HG02970 (cell line): Measurements from ENCODE around the gene HECTD3.

Source experiments
- ATAC-seq: cut with Tn5 transposase; IDR thresholded peaks from one replicate; pipeline ENCODE4 v1.9.1; 2021; ENCODE audit warnings: mild to moderate bottlenecking, moderate library complexity, moderate number of reproducible peaks; ENCODE audit not compliant: unreplicated experiment, low FRiP score

HECTD3 gene

GRCh38 chr1:45010855-45011811 is at the start of gene HECTD3:
TSS of gene HECTD3 (minus strand) at chr1:45011324. CDS start at chr1:45011257, 67 bp downstream.
- peak; percentile 43 for ATAC-seq

GRCh38 chr1:45059829-45060228 is 48.7 kb upstream of the HECTD3 start:
- ATAC-seq: no peak

GRCh38 chr1:45057542-45057941 is 46.4 kb upstream of the HECTD3 start:
- no peak for ATAC-seq

- ATAC-seq: no peak
These were observed 40.1 kb upstream of the HECTD3 start for GRCh38 chr1:45051005-45051772.

- ATAC-seq: no peak
These were observed 35.9 kb upstream of the HECTD3 start for GRCh38 chr1:45047032-45047431.

GRCh38 chr1:45044916-45045315 is 33.8 kb upstream of the HECTD3 start:
- ATAC-seq: no peak

GRCh38 chr1:45043094-45043493 is 32.0 kb upstream of the HECTD3 start:
- no peak for ATAC-seq

GRCh38 chr1:45040297-45040696 is 29.2 kb upstream of the HECTD3 start:
- no peak for ATAC-seq

GRCh38 chr1:45038661-45039364 is 27.7 kb upstream of the HECTD3 start:
- ATAC-seq: no peak

- no peak for ATAC-seq
These were observed 27.1 kb upstream of the HECTD3 start for GRCh38 chr1:45038240-45038639.

GRCh38 chr1:45037456-45037855 is 26.3 kb upstream of the HECTD3 start:
- ATAC-seq: no peak

GRCh38 chr1:45035631-45036301 is 24.6 kb upstream of the HECTD3 start:
- ATAC-seq: no peak

GRCh38 chr1:45033356-45033755 is 22.2 kb upstream of the HECTD3 start:
- ATAC-seq: no peak

GRCh38 chr1:45032837-45033236 is 21.7 kb upstream of the HECTD3 start:
- ATAC-seq: no peak

- no peak for ATAC-seq
These were observed 15.3 kb upstream of the HECTD3 start for GRCh38 chr1:45026446-45026845.

GRCh38 chr1:45023663-45024062 is 12.5 kb upstream of the HECTD3 start:
- no peak for ATAC-seq

GRCh38 chr1:45018599-45019230 is 7.6 kb upstream of the HECTD3 start:
- no peak for ATAC-seq

- ATAC-seq: no peak
These were observed 5.6 kb upstream of the HECTD3 start for GRCh38 chr1:45016767-45017166.

GRCh38 chr1:45016090-45016697 is 5.1 kb upstream of the HECTD3 start:
- ATAC-seq: no peak
